Cardiac muscle cell (in vitro differentiated cells and primary cell): ENCODE data around the gene NARS2. TPM values are rescaled to one million over a fixed set of nuclear protein-coding genes. Genes with fewer than 3 reads are reported as not detected.

Experiments
- DNase-seq, 2 donors: peaks; one replicate each; pipeline versions ENCODE4 v3.0.0 to v3.0.0-alpha.2; 2010 to 2017; ENCODE audit warnings: low read depth in 1 of 2, low spot score in 1 of 2
- H3K27ac ChIP-seq: fragments of 200-600 bp; sonication (generic); 2 replicates; pipeline ENCODE4 v1.5.1; 2016
- H3K27me3 ChIP-seq: fragments of 200-600 bp; sonication (generic); 2 replicates; pipeline ENCODE4 v1.6.0; 2016; ENCODE audit warnings: control low read depth
- H3K36me3 ChIP-seq: fragments of 200-600 bp; sonication (generic); 2 replicates; pipeline ENCODE4 v1.5.1; 2016; ENCODE audit warnings: control low read depth
- H3K4me1 ChIP-seq: fragments of 200-600 bp; sonication (generic); 2 replicates; pipeline ENCODE4 v1.8.1; 2017; ENCODE audit warnings: low read depth, mild to moderate bottlenecking, mixed run types
- H3K4me3 ChIP-seq: fragments of 200-600 bp; sonication (generic); 2 replicates; pipeline ENCODE4 v1.5.1; 2016; ENCODE audit warnings: mild to moderate bottlenecking
- H3K9me3 ChIP-seq: fragments of 200-600 bp; sonication (generic); 2 replicates; pipeline ENCODE4 v1.5.1; 2017; ENCODE audit warnings: low read depth, mild to moderate bottlenecking, control low read depth
- polyA plus RNA-seq: library from polyadenylated mRNA; unstranded; fragments of >200 nt; fragmentation: Nextera tagmentation; extraction: Ambion mirVana; gene quantifications from 2 replicates; pipeline ENCODE4 v1.2.1, GENCODE V29; 2016
- total RNA-seq: library from RNA; depleted of rRNA; stranded (reverse); fragments of >200 nt; gene quantifications from 2 replicates; pipeline ENCODE4 v1.2.3, GENCODE V29; 2016
- TF ChIP-seq, protein P1 (sequence below): IDR thresholded peaks from 2 replicates; pipeline ENCODE4 v1.5.1; 2012; ENCODE audit warnings: low read depth, mild to moderate bottlenecking, low read length

NARS2 gene
- total and polyA plus RNA-seq, 2 experiments from 2014 or later: 27.2 to 40.5 TPM

DNA sequence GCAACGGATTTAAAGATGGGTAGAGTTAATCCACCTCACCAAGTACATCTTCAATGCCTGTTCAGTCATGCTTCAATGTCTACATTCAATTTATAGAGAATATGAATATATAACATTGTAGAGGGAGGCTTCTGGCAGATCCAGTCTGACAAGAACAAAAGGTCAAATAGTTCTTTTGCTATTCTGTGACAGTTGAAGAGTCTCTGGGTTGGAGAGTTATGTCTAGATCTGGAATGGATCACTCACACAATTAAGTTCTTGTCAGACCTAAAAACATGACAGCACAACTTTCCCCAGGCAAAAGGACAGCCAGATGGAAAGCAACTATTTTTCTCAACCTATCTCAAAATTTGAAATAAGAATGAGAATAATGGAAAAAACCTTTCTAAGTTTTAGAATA is 141.7 kb downstream of the NARS2 start:
- Histone ChIP-seq H3K9me3 (no peaks in the 10 kb centered on the region), H3K27ac (peak overlapping the region; percentile 74), H3K27me3 (no peaks in the 10 kb centered on the region), H3K4me1 (peaks cover 40% of the 10 kb centered on the region), H3K36me3 (no peaks in the 10 kb centered on the region), H3K4me3 (no peak overlapping the region)
- TF ChIP-seq, protein P1, sequence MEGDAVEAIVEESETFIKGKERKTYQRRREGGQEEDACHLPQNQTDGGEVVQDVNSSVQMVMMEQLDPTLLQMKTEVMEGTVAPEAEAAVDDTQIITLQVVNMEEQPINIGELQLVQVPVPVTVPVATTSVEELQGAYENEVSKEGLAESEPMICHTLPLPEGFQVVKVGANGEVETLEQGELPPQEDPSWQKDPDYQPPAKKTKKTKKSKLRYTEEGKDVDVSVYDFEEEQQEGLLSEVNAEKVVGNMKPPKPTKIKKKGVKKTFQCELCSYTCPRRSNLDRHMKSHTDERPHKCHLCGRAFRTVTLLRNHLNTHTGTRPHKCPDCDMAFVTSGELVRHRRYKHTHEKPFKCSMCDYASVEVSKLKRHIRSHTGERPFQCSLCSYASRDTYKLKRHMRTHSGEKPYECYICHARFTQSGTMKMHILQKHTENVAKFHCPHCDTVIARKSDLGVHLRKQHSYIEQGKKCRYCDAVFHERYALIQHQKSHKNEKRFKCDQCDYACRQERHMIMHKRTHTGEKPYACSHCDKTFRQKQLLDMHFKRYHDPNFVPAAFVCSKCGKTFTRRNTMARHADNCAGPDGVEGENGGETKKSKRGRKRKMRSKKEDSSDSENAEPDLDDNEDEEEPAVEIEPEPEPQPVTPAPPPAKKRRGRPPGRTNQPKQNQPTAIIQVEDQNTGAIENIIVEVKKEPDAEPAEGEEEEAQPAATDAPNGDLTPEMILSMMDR: no peak
- DNase-seq: peak in 1 of 2 donors; percentile 26

DNA sequence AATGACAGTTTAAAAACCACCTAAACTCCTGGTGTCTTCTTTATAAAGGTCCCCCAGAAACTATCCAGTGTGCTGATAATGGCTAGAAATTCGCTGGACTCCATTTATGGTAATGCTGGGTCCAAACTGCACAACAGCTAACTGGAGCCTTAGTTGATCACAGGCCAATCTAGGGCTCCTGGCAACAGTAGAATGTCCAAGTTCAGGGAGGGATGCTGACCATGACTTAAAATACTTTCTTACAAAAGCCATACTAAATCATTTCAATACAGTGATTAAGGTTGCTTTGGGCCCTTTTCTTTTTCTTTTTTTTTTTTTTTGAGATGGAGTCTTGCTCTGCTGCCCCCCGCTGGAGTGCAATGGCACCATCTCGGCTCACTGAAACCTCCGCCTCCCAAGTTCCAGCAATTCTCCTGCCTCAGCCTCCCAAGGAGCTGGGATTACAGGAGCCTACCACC is 142.6 kb downstream of the NARS2 start:
- Histone ChIP-seq H3K27me3 (no peaks in the 10 kb centered on the region), H3K4me1 (peaks cover 40% of the 10 kb centered on the region), H3K36me3 (no peaks in the 10 kb centered on the region), H3K27ac (peak overlapping the region; percentile 74), H3K4me3 (no peak overlapping the region), H3K9me3 (no peaks in the 10 kb centered on the region)
- DNase-seq: peak; percentile 16 to 51
- TF ChIP-seq, protein P1: peak; percentile 65

DNA sequence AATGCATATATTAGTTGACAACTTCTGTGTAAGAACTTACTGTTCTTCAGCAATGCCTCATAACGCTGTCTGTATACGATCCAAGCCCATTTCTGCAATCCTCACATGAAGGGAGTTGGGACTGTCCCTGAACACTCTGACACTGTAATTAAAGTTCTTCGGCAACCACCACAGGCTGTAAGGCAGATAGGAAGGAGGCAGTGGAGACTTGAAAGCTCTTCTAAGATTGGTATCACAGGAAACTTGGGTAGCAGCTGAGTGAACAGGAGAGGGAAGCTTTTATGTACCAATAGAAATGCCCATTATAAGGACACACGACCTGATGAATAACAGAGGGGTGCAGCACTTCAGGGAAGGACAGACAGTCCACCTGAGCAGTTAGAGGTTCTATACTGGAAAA is 145.0 kb downstream of the NARS2 start:
- Histone ChIP-seq H3K4me3 (no peak overlapping the region), H3K27me3 (no peaks in the 10 kb centered on the region), H3K27ac (no peak overlapping the region), H3K4me1 (peaks cover 38% of the 10 kb centered on the region), H3K36me3 (no peaks in the 10 kb centered on the region), H3K9me3 (no peaks in the 10 kb centered on the region)
- DNase-seq: no peak
- TF ChIP-seq, protein P1: no peak

DNA sequence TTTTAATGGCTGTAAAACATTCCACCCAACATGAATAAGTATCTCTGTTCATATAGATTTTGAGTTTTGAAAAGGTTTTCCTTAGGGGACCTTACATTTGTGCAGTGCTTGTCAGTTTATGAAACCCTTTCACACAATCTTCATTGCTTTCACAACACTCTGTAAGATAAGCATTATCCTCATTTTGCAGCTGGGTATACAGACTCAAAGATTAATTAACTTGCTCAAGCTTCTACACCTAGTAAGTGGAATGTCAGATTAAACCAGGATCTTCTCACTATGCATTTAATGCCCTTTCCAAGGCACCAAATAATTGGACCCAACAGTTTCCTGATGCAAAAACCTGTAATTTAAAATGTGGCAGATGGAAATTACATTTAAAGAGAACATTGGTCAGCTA is 145.5 kb downstream of the NARS2 start:
- TF ChIP-seq, protein P1: no peak
- H3K36me3 ChIP-seq: no peaks in the 10 kb centered on the region
- H3K27ac ChIP-seq: no peak overlapping the region
- H3K9me3 ChIP-seq: no peaks in the 10 kb centered on the region
- peaks cover 34% of the 10 kb centered on the region for H3K4me1 ChIP-seq
- no peaks in the 10 kb centered on the region for H3K27me3 ChIP-seq
- H3K4me3 ChIP-seq: no peak overlapping the region
- DNase-seq: peak in 1 of 2 donors; percentile 14

DNA sequence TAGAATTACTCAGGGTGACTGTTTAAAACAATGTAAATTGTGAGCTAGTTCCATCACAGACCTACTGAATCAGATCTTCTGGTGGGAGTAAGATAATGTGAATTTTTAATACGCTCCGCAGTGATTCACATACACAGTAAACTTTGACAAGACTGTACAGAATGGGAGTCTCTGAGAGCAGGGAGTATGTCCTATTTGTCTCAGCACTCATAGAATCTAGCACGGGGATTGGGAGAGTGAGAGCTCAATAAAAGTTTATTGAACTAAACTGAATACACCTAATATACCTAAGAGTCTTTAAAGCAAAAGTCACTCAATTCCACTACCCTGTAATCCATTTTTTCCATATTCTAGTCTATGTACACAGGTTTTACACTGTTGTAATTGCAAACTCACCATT is 145.9 kb downstream of the NARS2 start:
- no peaks in the 10 kb centered on the region for H3K9me3 ChIP-seq
- no peaks in the 10 kb centered on the region for H3K36me3 ChIP-seq
- TF ChIP-seq, protein P1: no peak
- H3K4me3 ChIP-seq: no peak overlapping the region
- H3K27me3 ChIP-seq: no peaks in the 10 kb centered on the region
- H3K27ac ChIP-seq: no peak overlapping the region
- peaks cover 29% of the 10 kb centered on the region for H3K4me1 ChIP-seq
- no peak for DNase-seq

DNA sequence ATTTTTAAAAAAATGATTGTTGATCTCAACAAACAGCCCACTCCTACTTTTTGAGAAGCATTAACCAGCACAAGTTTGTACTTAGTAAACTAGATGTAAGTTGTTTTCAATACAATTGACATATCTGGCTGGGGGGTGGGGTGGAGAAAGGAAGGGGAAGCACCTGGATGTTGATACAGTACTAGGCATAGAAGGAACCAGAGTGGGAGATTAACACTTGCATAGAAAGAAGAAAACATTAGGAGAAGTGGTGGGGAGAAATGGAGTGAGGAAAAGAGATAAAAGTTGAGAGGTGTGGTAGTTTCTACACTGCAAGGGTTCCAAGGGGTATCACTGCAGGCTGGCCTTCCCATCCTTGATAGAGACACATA is 146.4 kb downstream of the NARS2 start:
- DNase-seq: no peak
- TF ChIP-seq, protein P1: no peak
- Histone ChIP-seq H3K36me3 (no peaks in the 10 kb centered on the region), H3K4me1 (peaks cover 28% of the 10 kb centered on the region), H3K27me3 (no peaks in the 10 kb centered on the region), H3K9me3 (no peaks in the 10 kb centered on the region), H3K27ac (no peak overlapping the region), H3K4me3 (no peak overlapping the region)
